GM03348 (cell line): ENCODE data around the gene ADAMTS17.

Experiments used
- DNase-seq: peaks from one replicate; pipeline ENCODE4 v3.0.0; 2012; ENCODE audit warnings: low spot score

Gene ADAMTS17

DNA sequence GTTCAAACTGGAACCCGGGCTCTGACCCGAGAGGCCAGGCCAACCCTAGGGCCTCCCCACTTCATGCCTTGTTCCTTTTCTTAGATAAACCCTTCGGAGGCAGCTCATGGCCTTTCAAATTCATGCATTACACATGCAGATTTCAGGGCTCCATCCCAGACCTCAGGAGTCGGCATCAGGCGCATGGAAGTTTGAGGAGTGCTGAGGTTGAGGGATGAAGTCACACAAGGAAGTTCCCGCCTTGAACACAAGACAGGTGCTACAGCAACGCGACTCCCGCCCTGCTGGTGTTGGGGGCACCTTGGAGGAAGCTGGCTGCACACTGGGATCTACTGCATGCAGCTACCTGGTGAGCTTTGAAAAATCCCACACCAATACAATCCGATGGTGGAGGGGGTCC lies 363.3 kb downstream of the ADAMTS17 start:
- no peak for DNase-seq

DNA sequence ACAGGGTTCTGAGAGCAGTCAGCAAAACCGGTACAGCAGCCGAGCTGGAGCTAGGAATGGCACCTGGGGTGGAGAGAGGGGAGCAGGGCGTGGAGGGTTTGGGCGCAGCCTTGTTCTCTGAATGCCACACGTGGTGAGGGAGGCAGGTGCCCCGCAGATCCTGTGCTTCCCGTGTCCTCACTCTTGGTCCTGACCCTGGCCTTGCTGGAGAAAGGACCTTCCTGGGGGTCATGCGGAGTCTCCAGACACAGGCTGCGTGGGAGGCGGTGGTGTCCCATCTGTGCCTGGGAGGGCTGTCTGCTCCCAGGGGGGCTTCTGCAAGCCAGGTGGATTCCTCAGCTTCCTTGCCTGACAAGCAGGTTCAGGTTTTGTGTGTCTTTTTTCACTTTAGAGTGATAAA lies 363.8 kb downstream of the ADAMTS17 start:
- no peak for DNase-seq

DNA sequence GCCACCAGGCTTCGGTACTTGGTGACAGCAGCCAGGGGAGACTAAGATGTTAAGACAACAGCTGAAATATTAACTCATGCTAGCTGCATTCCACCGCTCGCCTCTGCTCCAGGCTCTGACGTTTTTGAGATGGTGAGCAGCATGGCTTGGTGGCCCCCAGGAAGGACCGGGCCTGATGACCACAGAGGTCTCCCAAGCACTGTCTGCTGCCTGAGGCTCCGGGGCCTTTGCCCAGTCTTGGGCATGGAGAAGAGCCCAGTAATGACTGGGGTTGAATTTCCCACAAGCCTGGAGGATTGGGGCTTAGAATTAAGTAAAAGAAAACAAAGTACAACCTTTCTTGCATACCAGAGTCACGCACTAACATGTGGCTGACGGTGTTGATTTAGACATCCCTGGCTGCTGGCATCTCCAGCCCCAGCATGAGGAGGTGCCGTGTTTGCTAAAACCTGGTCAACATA lies 364.9 kb downstream of the ADAMTS17 start:
- no peak for DNase-seq

DNA sequence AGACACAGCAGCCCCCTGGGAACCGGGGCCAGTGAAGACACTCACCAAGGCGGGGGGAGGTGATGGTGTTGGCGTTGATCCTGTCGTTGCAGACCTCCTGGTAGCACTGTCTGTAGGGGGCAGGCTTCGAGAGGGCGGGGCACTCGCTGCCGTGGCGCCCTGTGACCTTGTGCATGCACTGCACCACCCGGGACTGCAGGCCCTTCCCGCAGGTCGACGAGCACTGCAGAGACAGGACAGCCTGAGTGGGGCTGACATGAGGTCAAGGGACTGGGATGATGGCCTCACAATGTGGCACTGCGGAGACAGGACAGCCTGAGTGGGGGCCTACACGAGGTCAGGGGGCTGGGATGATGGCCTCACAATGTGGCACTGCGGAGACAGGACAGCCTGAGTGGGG lies 365.8 kb downstream of the ADAMTS17 start:
- no peak for DNase-seq

DNA sequence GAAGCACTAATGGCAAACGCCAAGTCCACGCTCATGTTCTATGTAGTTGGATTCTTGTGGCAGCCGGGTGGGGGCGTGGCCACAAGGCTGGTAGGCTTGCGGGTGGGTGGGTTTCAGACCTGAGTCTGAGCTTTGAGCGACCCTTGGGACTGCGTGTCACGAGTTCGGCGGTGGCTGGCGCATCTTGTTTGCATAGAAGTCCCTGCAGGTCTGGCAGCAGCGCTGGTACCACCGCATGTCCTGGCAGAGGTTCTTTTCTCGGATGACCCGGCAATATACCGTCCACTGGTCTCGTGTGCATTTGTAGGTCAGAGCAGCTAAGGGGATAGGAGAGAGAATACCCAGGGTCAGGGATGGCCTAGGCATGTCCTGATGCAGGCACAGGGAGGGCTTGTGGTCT lies 367.5 kb downstream of the ADAMTS17 start:
- no peak for DNase-seq

DNA sequence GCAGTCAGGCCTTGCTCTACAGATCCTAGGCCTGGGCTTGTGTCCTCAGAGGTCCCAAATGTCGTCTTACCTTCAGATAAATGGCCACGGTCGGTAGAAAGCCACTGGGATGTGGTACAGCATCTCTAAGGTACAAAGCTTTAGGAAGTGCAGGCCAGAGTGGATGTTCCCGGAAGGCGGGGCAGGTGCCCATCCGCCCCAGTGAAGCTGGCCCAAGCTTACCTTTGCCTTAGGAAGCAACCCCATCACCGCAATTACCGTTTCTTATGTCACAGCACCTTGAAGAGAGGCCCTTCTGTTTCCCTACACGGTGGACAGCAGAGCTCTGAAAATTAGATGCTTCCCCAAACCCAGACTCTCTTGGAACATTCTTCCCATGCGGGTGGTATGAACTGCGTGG lies 368.4 kb downstream of the ADAMTS17 start:
- DNase-seq: no peak

DNA sequence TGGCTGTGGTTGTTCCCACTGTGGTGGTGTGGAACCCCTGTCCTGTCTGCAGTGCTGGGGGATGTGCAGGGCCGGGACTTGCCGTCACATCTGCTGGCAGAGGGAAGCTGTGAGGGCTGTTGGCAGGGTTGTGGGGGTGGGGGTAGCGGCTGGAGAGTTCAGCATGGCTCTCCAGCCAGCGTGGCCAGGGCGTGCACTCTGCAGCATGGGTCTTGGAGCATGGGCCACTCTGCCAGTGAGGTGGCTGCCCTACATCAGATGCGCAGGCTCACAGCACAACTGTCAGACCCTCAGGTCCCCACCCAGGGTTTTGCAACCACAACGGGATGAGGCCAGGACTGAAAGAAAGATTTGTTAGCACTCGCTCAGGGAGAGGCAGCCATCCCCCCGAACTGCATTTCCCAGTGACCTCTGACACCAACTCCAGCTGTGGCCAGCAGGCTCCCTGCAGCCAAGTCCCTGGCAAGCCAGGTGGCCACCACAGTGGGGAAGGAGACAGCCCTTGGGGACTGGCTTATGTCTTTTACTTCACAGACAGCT lies 370.8 kb downstream of the ADAMTS17 start:
- DNase-seq: no peak

DNA sequence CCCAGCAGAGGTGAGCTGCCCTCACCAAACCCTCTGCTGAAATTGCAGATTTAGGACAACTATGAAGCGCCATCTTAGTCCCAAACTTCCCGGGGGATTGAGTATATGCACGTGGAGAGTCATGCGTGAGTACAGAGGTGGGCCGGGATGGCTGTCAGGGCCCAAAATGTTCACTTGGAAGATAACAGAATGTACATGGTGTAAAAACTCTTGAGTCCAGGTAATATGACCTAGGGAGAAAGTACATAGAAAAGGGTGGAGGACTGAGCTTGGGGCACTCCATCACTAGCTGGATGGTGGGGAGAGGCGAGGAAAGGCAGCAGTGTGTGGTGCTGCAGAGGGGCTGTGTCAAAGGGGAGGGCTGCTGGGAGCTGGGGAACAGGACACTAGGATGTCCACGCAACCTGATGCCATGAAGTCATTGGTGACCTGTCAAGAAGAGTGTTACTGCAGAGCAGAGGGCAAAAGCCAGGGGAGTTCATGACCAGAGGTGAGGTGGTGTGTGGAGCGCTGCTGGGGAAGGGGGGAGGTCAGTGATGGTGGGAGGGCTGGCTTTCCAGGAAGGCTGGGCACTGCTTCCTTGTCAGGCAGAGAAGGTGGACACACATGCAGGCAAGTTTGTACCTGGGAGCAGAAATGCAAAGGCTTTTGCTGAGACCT lies 372.4 kb downstream of the ADAMTS17 start:
- DNase-seq: no peak

DNA sequence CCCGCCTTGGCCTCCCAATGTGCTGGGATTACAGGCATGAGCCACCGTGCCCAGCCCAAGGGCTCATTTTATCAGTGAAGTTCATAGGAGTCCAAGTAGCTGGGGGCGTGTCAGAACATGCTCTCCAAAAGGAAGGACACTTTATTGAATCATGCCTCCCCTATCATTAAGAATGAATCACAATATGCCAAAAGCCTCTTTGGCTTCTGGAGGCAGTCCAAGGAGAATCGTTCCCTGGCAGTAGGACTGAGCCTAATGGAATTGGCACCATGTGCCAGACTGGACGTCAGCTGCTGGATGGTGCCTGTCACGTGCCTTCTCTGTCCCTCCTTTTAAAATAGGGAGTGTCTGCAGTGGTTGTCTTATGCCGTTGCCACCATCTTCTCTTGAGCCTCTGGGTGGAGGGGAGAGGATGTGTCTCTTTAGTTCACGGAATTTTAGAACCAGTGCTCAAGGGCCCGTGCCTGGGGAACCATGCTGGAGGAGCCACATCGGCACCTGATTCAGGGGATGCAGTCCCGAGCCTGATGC lies 373.9 kb downstream of the ADAMTS17 start:
- DNase-seq: no peak

DNA sequence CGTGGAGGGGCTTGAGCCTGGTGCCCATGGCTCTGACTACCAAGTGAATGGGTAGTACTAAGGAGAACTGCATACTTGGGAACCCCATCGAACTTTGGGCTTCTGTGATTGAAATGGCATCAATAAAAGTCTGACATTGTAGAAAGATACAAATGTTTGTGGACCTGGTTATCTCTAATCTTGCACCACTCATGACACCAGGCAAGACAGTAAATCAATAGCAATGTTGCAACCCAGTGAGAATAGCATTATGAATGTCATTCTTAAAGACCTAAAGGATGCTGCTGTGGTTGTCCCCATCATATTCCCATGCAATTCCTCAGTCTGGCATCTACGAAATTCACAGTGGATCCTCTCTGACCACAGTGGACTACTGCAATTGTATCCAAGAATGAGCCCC lies 375.0 kb downstream of the ADAMTS17 start:
- no peak for DNase-seq

DNA sequence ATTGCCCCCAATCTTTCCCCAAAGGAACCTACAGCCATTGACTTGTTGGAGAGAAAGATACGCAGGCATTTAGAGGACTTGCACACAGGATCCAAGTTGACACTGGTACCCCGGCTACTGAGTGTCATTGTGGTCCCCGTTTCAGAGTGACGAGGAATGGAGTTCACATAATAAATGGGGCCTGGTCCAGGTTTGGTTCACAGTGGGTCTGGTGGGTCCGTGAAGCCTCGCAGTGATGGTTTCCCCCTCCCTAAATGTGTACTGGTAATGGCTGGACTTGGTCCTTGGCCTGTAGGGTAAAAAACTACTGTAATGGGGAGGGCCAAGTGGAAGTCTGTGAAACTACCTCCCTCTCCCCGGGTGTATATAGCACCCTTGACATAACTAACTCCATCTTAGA lies 376.4 kb downstream of the ADAMTS17 start:
- DNase-seq: no peak

DNA sequence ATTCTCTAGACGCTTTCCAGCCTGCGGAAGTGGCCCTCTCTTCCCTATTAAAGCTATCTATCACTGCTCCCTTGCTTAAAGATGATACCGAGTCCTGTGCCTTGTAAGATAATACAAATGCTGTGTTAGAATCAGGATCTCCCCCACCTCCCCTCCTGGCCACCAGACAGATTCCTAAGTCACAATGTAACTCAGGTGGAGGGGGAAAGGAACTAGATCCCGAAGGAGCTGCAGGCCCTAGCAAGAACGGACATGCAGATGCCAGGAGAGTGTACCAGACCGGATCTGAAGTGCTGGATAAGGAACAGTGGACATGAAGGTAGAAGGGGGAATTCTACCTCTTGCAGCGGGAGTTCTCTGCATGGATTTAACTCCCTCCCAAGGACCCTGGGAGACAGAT lies 377.8 kb downstream of the ADAMTS17 start:
- DNase-seq: no peak

DNA sequence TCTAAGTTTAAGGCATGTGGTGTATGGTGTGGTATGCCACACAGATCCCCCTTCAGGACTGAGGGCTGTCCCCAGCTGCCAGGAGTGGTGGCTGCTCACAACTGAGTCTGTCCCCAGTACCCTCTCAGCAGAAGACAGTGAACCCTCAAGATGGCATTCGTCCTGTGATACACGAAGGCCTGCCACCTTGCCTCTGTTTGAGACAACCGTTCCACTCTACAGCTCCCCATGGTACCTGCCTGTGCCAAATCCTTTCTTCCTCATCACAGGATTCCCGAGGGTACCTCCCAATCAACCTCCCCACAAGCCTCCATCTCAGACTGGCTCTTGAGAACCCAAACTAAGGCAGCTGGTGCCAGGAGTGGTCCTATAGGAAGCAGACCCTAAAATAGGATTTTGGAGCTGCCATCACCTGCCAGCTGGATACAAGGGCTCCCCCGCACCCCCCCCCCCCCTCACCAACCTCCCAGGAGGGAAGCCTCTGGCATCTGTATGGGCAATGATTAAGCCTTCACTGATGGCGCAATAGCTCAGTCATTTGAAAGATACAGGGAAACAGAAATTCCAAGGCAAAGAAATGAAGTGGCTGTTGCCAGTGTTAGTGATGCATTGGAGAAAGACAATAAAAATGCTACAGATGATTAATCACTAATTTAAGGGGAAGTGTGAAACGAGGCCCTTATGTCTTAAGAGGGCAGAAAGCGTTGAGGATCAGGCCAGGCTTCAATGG lies 378.5 kb downstream of the ADAMTS17 start:
- DNase-seq: no peak

DNA sequence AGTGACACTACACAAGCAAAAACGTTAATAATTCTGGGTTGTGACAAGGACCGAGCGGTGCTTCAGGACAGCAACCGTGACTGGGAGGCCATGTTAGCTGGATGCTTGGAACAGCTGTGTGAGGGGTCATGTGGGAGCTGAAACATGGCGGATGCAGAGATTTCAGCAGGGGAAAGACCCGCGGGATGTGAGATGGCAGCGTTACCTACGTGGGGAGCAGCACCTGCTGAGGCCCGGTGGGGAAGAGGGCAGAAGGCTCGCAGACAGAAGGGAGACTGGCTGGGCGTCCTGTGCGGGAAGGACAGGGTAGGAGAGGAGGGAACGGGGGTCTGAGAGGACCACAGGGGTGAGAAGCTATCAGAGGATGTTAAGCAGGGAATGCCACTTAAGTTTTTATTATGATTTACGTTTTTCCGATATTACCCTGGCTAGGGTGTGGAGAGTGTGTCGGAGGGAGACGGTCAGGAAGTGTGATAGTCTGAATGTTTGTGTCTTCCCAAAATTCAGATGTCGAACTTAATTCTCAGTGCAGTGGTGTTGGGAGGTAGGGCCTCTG lies 379.7 kb downstream of the ADAMTS17 start:
- DNase-seq: no peak

DNA sequence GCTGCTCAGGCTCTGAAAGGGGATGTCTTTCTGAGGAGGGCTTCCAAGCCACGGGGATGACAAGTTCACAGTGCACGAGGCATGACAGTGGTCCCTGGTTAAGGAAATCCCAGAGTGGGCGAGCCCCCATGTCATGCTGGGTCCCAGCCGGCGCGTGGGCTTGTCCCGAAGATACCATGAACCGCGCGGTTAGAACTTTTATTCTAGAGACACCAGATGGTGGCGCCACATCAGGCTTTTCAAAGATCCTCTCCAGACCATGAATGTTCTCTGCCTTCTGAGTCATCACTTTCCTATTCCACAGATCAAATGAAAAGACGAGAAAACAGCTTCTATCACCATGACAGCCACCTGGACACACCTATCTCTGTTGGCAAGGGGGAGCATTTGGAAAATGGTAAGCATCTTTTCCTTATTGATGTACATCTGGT lies 380.7 kb downstream of the ADAMTS17 start:
- DNase-seq: peak; percentile 3

DNA sequence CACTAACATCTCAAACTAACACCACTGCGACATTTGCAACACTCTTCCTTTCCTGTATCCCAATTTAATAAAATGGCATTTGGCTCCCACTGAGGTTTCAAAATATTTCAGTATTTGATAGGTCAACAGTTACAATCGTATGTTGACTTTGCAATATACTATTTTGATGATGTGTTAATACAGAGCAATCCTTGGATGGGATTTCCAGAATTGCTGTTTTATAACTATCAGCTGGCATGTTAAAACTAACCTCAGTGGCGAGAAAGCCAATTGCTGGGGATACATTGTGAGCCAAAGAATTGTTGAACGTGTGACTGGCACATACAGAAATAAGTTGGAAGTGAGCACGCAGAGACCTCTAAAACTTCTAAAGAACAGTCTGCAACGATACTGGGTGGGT lies 382.4 kb downstream of the ADAMTS17 start:
- DNase-seq: peak; percentile 0

DNA sequence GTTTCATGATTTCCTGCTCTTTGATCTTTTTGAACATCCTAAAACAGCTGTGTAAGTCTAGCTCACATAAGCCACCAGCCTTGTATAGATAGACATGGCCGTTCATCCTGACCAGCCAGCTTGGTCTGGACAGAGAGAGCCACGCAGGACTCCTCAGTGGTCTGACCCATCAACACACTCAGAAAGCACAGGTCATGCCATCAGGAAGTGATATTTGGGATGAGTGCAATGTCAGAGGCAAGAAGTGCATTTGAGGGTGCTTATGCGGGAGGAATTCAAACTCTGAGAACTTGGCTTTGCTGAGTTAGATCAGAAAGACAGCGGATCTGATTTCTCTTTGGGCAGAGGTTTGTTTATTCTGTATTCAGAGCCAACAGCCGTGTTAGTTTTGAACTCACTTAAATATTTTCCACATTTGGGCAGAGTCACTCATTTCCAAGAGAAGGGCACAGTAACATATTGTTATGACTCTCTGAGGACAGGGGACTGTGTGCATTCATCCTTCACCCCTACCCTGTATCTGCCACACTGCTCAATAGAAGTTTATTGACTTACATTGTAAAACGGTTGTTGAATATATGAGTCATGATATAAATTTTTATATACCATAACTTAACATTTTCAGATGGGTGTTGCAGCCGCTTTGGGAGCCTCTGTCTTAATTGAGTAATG lies 383.2 kb downstream of the ADAMTS17 start:
- DNase-seq: peak; percentile 1

DNA sequence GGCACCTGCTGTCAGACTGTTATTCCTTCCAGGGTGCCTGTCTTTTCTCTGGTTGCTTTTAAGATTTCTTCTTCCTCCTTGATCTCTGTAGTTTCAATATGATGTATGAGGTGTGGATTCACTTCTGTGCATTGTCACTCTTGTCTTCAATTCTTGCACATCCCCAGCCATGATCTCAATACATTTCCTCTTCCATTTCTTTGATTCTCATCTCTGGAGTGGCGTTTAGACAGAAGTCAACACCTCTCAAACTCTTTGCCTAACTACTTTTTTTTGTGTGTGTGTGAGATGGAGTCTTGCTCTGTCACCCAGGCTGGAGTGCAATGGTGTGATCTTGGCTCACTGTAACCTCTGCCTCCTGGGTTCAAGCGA lies 384.1 kb downstream of the ADAMTS17 start:
- DNase-seq: no peak

DNA sequence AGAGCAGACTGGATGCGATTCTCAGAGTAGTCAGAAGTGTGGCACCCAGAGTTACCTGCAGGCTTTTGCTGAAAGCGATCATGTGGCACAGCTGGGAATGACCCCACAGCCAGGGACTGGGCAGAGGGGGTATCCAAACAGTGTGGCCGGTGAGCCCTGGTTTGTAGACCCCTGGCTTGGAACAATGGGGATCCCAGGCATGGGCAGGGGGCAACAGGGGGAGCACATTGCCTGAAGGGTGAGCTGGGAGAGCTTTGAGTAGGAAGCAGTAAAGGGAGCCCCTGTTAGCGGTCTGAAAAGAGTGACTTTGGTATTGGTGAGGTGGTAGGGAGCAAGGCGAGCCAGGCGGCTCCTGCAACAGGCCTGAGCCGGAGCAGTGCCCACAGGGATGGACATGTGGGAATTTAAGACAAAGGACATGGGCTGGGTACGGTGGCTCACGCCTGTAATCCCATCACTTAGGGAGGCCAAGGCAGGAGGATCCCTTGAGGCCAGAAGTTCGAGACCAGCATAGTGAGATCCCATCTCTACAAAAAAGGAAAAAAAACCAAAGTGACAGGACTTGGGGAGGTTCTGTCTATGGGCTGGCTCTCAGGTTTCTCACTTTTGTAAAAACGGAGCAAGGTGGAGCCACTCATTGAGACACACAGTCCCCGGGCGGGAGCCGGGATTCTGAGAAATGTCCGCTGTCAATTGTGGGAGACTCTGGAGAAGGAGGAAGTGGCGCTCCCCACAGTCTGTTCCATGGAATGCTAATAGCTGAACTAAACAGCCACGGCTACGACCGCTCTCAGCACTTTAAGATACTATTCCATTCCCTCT lies 384.7 kb downstream of the ADAMTS17 start:
- DNase-seq: peak; percentile 1

DNA sequence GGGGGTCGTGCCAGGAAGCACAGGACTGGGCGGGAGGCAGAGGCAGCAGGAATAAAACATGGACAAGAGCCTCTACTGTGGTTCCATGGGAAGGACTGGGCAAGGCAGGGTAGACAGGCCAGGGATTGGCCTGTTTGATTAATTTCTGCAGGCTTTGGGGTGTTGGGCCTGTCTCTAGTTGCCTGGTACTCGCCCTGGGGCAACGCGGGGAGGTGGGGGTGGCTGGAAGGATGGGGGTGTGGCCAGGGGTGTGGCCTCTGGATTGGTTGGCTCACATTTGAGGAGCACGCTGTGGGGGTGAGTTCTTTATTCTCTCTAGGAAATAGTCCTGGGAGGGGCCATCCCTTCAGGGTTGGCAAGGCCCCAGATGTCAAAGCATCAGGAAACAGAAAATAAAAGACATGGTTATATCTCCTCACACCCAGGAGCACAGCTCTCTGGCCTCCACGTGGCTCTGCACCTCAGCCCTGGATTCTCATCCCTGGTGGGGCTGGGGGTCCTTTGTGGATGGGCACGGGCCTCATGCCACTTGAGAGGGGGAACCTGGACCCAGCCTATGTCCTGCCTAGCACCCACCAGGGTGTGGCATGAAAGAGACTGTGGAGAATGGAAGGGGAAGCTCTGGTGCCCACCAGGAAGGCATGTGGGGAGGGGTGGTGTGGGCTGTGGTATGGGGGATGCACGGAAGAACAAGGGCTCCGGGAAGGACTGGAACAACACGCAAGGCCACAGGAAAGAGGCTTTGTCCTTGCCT lies 385.6 kb downstream of the ADAMTS17 start:
- DNase-seq: peak; percentile 3

DNA sequence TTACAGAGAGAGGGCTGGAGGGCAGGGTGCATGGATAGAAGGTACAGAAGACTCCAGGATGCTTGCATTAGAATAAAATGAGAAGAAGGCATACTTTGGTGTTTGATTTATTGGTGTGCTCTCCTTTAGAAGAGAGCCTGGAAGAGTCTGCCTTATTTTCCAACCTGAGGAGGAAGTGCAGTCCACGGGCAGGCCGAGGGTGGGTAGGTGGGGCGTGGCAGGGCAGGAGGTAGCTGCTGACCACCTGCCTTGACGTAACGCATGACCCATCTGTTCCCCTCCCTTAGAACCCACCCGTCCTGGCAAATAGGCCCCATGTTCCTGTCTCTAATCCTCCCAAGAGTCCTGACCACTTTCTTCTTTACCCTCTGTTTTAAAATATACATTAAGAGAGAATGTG lies 386.2 kb downstream of the ADAMTS17 start:
- peak; percentile 2 for DNase-seq
